Ramos (cell line): ENCODE data around the gene EFCAB13.

Experiments used
- in situ Hi-C: fragments of 300-500 bp; cut with MboI; formaldehyde crosslinking; loops from one replicate; pipeline ENCODE4 v1.14.3; 2022; ENCODE audit warnings: low sequenced_read_pairs; ENCODE audit not compliant: unreplicated experiment

Gene EFCAB13

DNA sequence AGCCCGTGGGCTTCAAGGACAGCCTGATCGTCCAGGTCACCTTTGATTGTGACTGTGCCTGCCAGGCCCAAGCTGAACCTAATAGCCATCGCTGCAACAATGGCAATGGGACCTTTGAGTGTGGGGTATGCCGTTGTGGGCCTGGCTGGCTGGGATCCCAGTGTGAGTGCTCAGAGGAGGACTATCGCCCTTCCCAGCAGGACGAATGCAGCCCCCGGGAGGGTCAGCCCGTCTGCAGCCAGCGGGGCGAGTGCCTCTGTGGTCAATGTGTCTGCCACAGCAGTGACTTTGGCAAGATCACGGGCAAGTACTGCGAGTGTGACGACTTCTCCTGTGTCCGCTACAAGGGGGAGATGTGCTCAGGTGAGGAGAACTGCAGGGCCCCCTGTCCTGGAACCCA is 31.5 kb upstream of the EFCAB13 start:
- in situ Hi-C loops, result no loop called here

GRCh38 chr17:47295037-47295873 is 28.5 kb upstream of the EFCAB13 start:
- in situ Hi-C loops, result no loop called here

DNA sequence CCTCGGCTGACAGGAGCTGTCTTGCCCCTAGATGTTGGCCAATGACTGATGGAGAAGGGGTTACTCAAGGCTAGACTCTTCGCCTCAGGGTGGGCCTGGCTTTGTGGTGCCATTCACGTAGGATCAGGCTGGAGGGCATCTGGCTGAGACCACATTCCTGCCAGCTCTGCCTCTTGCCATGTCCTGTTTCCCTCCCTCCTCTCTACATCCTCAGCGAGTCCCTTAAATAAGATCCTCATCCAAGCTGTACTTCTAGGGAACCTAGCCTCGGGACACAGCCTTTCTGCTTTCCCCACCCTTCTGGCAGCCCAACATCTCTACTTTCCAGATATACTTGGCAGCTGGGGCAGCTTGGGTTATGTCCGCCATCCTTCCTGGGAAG is 27.9 kb upstream of the EFCAB13 start:
- in situ Hi-C loops, result no loop called here

GRCh38 chr17:47297661-47298400 is 25.9 kb upstream of the EFCAB13 start:
- in situ Hi-C loops, result no loop called here

DNA sequence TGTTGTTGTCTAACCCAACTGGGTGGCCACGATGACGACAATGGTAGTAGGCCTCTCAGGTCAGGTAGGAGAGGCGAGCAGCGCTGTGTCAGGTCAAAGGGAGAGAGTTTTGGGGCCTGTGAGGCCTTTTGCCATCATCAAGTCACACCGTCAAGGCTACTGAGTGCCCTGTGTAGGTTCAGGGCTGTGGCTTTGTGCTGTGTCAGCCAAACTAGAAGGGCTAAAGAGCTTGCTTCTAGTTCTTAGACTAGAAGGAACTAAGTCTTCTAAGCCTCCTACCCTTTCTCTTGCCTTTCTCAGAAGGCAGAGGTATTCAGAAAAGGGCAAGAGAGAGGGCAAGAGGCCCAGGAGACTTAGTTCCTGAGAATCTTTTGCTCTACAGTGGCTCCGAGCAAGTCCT is 25.0 kb upstream of the EFCAB13 start:
- in situ Hi-C loops, result no loop called here

GRCh38 chr17:47299239-47299910 is 24.4 kb upstream of the EFCAB13 start:
- in situ Hi-C loops, result no loop called here

- in situ Hi-C loops, result no loop called here
These were observed 23.0 kb upstream of the EFCAB13 start for GRCh38 chr17:47300718-47301117.

GRCh38 chr17:47301161-47301560 is 22.6 kb upstream of the EFCAB13 start:
- in situ Hi-C loops, result no loop called here

DNA sequence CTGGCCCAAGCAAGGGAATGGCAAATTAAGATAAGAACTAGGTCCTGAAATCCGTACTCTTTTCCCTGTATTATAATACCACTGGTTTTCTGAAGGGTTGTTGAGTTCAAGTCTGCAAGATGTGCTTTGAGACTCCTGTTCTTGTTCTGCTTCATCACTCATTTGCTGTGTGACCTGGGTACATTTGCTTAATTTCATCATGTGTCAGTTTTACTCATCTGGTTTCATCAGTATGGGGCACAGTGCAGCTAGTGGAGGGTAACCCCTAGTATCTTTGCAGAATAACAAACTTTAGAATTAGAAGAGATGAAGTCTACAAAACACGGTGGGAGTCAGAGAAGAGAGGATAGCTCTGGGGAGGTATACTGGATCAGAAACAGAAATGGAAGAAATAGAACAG is 21.9 kb upstream of the EFCAB13 start:
- in situ Hi-C loops, result no loop called here

- in situ Hi-C loops, result no loop called here
These were observed 19.6 kb upstream of the EFCAB13 start for GRCh38 chr17:47304186-47304585.

DNA sequence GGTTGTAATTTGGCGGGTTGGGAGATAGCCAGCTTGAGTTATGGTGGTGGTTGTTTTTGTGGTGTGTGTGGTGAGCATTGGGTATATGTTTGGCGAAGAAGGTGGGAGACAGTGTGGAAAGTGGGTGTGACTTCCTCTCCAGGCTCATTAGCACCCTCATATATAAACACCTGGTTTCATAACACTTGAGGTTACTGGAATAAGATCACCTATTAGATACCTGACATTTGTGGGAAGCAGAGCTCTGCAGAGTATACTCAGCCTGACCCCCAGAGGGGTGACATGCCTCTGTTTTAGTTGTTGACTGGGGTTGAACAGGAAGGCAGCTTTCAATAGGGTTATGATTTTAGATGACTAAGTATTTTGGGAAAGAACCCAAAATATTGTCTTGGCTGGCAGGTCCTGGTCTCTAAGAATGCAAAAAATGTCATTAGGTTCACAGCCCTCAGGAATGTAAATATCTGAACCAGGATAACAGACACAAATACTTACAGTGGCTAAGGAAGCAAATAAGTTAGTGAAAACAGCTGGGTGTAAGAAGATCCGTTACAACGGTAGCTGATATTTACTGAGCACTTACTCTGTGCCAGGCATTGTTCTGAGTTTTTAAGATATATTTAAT is 18.3 kb upstream of the EFCAB13 start:
- in situ Hi-C loops, result no loop called here

GRCh38 chr17:47310186-47310733 is 13.5 kb upstream of the EFCAB13 start:
- in situ Hi-C loops, result loop anchor here (10.0 kb wide), 1 partner anchor 75 kb away; no protein-coding TSS in a partner anchor

GRCh38 chr17:47311420-47311819 is 12.3 kb upstream of the EFCAB13 start:
- in situ Hi-C loops, result loop anchor here (10.0 kb wide), 1 partner anchor 77 kb away; no protein-coding TSS in a partner anchor

GRCh38 chr17:47315451-47316266 is 8.1 kb upstream of the EFCAB13 start:
- in situ Hi-C loops, result loop anchor here (10.0 kb wide), 1 partner anchor 81 kb away; no protein-coding TSS in a partner anchor

DNA sequence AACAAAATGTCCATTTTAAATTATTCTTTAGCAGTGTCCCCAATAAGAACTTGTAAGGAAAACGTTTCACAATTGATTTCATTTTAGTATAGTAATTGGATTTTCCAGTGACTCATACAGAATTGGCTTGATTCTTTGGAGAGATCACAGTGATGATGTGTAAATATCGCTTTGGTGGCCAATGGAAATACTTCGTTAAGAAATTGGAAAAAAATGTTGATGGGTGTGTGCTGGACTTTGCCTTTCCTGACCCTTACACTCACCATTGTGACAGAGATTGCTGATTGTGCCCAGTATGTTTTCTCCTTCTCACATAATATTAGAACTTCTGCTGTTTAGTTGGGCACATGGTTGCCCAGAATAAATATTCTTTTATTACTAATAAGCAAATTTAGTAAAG is 7.4 kb upstream of the EFCAB13 start:
- in situ Hi-C loops, result loop anchor here (10.0 kb wide), 1 partner anchor 82 kb away; no protein-coding TSS in a partner anchor

GRCh38 chr17:47317119-47317518 is 6.6 kb upstream of the EFCAB13 start:
- in situ Hi-C loops, result loop anchor here (10.0 kb wide), 1 partner anchor 82 kb away; no protein-coding TSS in a partner anchor

DNA sequence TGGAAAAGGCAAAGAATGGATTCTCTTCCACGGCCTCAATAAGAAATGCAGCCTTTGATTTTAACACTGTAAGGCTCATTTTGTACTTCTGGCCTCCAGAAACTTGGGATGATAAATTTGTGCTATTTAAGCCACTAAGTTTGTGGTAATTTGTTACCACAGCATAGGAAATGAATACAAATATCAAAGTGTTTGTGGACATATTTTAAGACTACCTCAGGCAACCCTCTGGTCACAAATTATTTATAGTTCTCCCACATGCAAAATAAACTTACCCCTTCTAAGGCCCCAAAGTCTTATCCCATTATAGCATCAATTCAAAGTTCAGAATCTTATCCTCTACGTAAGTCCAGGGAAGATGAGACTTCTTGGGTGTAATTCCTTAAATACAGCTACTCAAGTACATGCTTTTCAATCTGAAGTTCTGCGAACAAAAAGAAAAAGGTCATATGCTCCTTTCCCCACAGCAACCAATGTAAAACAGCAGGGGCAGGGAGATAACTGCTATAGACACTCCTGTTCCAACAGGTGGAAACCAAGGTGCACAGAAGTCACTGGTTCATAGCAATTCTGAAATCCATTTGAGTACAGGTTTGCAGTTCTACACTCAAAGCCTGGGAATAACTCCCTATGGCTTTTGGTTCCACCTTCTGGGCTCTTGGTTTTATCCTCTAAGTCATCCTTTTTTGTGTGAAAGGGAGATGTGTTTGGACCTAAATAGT is 5.4 kb upstream of the EFCAB13 start:
- in situ Hi-C loops, result loop anchor here (10.0 kb wide), 1 partner anchor 84 kb away; no protein-coding TSS in a partner anchor

DNA sequence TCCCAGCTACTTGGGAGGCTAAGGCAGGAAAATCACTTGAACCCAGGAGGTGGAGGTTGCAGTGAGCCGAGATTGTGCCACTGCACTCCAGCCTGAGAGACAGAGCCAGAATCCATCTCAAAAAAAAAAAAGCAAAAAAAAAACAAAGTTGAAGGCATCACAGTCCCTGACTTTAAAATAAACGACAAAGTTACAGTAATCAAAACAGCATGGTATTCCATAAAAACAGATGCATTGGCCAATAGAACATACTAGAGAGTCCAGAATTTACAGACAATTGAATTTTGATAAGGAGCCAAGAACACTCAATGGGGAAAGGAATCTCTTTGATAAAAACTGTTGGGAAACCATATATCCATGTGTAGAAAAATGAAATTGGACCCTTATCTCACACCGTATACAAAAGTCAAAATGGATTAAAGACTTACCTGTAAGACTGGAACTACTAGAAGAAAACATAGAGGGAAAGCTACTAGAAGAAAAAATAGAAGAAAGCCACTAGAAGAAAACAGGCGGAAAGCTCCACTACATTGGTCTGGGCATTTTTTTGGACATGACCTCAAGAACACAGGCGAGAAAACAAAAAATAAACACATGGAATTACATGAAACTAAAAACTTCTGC is 2.8 kb upstream of the EFCAB13 start:
- in situ Hi-C loops, result no loop called here
